HepG2 (cell line): ENCODE results near the gene C1QTNF6. TPM values are rescaled to one million over a fixed set of nuclear protein-coding genes. Genes with fewer than 3 reads are reported as not detected.

Source experiments
- CBX5 ChIP-seq: sonication (generic); formaldehyde crosslinking; IDR thresholded peaks from 2 replicates; pipeline ENCODE4 v1.4.0; 2020; ENCODE audit warnings: missing genetic modification reagents, borderline replicate concordance
- CCDC6 ChIP-seq: sonication (generic); formaldehyde crosslinking; IDR thresholded peaks from 2 replicates; pipeline ENCODE4 v1.8.1; 2022; ENCODE audit warnings: mild to moderate bottlenecking, missing genetic modification reagents, moderate library complexity
- DNMT3B ChIP-seq: conservative IDR thresholded peaks from 2 replicates; pipeline ENCODE4 v1.6.1; 2016; ENCODE audit warnings: missing biosample characterization, control low read depth
- EZH2 ChIP-seq: conservative IDR thresholded peaks from 2 replicates; pipeline ENCODE4 v1.6.1; 2012; ENCODE audit warnings: mild to moderate bottlenecking, low read depth, low read length, moderate library complexity
- GFI1 ChIP-seq: sonication (generic); formaldehyde crosslinking; IDR thresholded peaks from 2 replicates; pipeline ENCODE4 v1.5.0; 2020; ENCODE audit warnings: missing genetic modification reagents, mild to moderate bottlenecking, borderline replicate concordance
- GLI4 ChIP-seq: sonication (generic); formaldehyde crosslinking; IDR thresholded peaks from 2 replicates; pipeline ENCODE4 v1.5.1; 2020; ENCODE audit warnings: missing genetic modification reagents, mild to moderate bottlenecking, moderate library complexity, borderline replicate concordance
- MAZ ChIP-seq, 2 experiments: sonication (generic) in 1 of 2; formaldehyde crosslinking in 1 of 2; IDR thresholded peaks; 2 replicates each; pipeline versions ENCODE4 v1.5.0 to v1.6.1; 2012 to 2020; ENCODE audit warnings: low read depth in 2 of 2, mild to moderate bottlenecking in 2 of 2, borderline replicate concordance in 1 of 2, improper control_type of control experiment in 1 of 2, low read length in 1 of 2, missing genetic modification reagents in 1 of 2, moderate library complexity in 1 of 2
- MBD4 ChIP-seq: IDR thresholded peaks from 2 replicates; pipeline ENCODE4 v1.6.1; 2012; ENCODE audit warnings: low read length, inconsistent platforms, borderline replicate concordance
- NFYC ChIP-seq: IDR thresholded peaks from 2 replicates; pipeline ENCODE4 v1.6.1; 2016; ENCODE audit warnings: missing genetic modification reagents, missing compliant biosample characterization
- PHF21A ChIP-seq: sonication (generic); formaldehyde crosslinking; IDR thresholded peaks from 2 replicates; pipeline ENCODE4 v1.5.0; 2020; ENCODE audit warnings: mild to moderate bottlenecking, missing genetic modification reagents
- REL ChIP-seq: sonication (generic); formaldehyde crosslinking; conservative IDR thresholded peaks from 2 replicates; pipeline ENCODE4 v1.8.0; 2022; ENCODE audit warnings: mild to moderate bottlenecking, missing genetic modification reagents, moderate library complexity
- RFX3 ChIP-seq: IDR thresholded peaks from 2 replicates; pipeline ENCODE4 v1.6.1; 2016; ENCODE audit warnings: missing biosample characterization, missing genetic modification reagents
- SRF ChIP-seq: IDR thresholded peaks from 2 replicates; pipeline ENCODE4 v1.6.1; 2011; ENCODE audit warnings: mild to moderate bottlenecking, low read depth, low read length, moderate library complexity
- TEAD3 ChIP-seq: optimal IDR thresholded peaks from 2 replicates; pipeline ENCODE3; 2016; ENCODE audit warnings: borderline replicate concordance
- ZBTB7B ChIP-seq: sonication (generic); formaldehyde crosslinking; IDR thresholded peaks from 2 replicates; pipeline ENCODE4 v1.4.0; 2020; ENCODE audit warnings: missing genetic modification reagents
- ZC3H13 ChIP-seq: sonication (generic); formaldehyde crosslinking; IDR thresholded peaks from 2 replicates; pipeline ENCODE4 v1.8.1; 2023; ENCODE audit warnings: mild to moderate bottlenecking, missing genetic modification reagents, moderate library complexity
- ZNF234 ChIP-seq: sonication (generic); formaldehyde crosslinking; conservative IDR thresholded peaks from 2 replicates; pipeline ENCODE4 v1.5.1; 2020; ENCODE audit warnings: mild to moderate bottlenecking, missing genetic modification reagents
- ZNF441 ChIP-seq: sonication (generic); formaldehyde crosslinking; IDR thresholded peaks from 2 replicates; pipeline ENCODE4 v1.7.0; 2021; ENCODE audit warnings: missing genetic modification reagents, borderline replicate concordance
- ZNF446 ChIP-seq: sonication (generic); formaldehyde crosslinking; IDR thresholded peaks from 2 replicates; pipeline ENCODE4 v1.5.0; 2020; ENCODE audit warnings: mild to moderate bottlenecking, missing genetic modification reagents
- ZNF660 ChIP-seq: sonication (generic); formaldehyde crosslinking; IDR thresholded peaks from 2 replicates; pipeline ENCODE4 v1.5.1; 2020; ENCODE audit warnings: mild to moderate bottlenecking, low read depth, missing genetic modification reagents, borderline replicate concordance
- ZNF775 ChIP-seq: sonication (generic); formaldehyde crosslinking; IDR thresholded peaks from 2 replicates; pipeline ENCODE4 v1.4.0; 2020; ENCODE audit warnings: missing genetic modification reagents, mild to moderate bottlenecking, moderate library complexity, borderline replicate concordance
- ZNF879 ChIP-seq: sonication (generic); formaldehyde crosslinking; IDR thresholded peaks from 2 replicates; pipeline ENCODE4 v1.8.1; 2023; ENCODE audit warnings: missing genetic modification reagents
- polyA plus RNA-seq, 8 experiments: library from polyadenylated mRNA; depleted of rRNA in 3 of 8; stranded (reverse) in 7 of 8; unstranded in 1 of 8; fragments of >200 nt; fragmentation: Illumina TruSeq in 4 of 8; extraction: Trizol in 4 of 8; gene quantifications; 2 replicates each; pipeline versions ENCODE4 v1.2.1 to v1.2.3, GENCODE V29; 2011 to 2016; ENCODE audit warnings: low read depth in 4 of 8, missing spikeins in 1 of 8, mixed read lengths in 1 of 8; ENCODE audit not compliant: insufficient read depth in 1 of 8
- total RNA-seq, 5 experiments: library from RNA; depleted of rRNA; stranded (reverse); fragments of >200 nt; fragmentation: Illumina TruSeq; extraction: Trizol; gene quantifications; 2 replicates each; pipeline ENCODE4 v1.2.3, GENCODE V29; 2016; ENCODE audit warnings: low read depth in 1 of 5
- TF ChIP-seq, protein P1 (sequence below): sonication (generic); formaldehyde crosslinking; IDR thresholded peaks from 2 replicates; pipeline ENCODE4 v1.4.0; 2020; ENCODE audit warnings: mild to moderate bottlenecking, missing genetic modification reagents
- TF ChIP-seq, protein P2 (sequence below): sonication (generic); formaldehyde crosslinking; IDR thresholded peaks from 2 replicates; pipeline ENCODE4 v1.9.0; 2021; ENCODE audit warnings: mild to moderate bottlenecking, missing genetic modification reagents

Gene C1QTNF6
- total and polyA plus RNA-seq, 2 of the 13 experiments (the other 11 are each of a cell fraction or from before 2014, with no cell fraction given) = 2.7 to 6.9 TPM

GRCh38 chr22:37178350-37179125 is 9.5 kb downstream of the C1QTNF6 start (continued):
- TF ChIP-seq, protein P1, sequence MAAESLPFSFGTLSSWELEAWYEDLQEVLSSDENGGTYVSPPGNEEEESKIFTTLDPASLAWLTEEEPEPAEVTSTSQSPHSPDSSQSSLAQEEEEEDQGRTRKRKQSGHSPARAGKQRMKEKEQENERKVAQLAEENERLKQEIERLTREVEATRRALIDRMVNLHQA (CRISPR knock-in tag) = no peak
- TF ChIP-seq DNMT3B (no peak), TEAD3 (CRISPR knock-in tag) (peak; percentile 65), RFX3 (CRISPR knock-in tag) (no peak), ZC3H13 (no peak), ZNF234 (no peak), GFI1 (CRISPR knock-in tag) (no peak), EZH2 (no peak), CCDC6 (no peak), MBD4 (no peak), ZBTB7B (CRISPR knock-in tag) (0 out of 2 replicates have a peak, but pooled peaks have one; percentile 22), ZNF879 (CRISPR knock-in tag) (no peak), ZNF775 (CRISPR knock-in tag) (no peak), NFYC (no peak), MAZ (IDR thresholded peaks at IDR 0.05; ENCODE audit: borderline replicate concordance, low read depth, low read length) (no peak), MAZ (CRISPR knock-in tag; IDR thresholded peaks at IDR 0.05; ENCODE audit: low read depth) (no peak), REL (CRISPR knock-in tag) (no peak), ZNF441 (CRISPR knock-in tag) (no peak), CBX5 (CRISPR knock-in tag) (0 out of 2 replicates have a peak, but pooled peaks have one; percentile 13), PHF21A (0 out of 2 replicates have a peak, but pooled peaks have one; percentile 16), ZNF660 (CRISPR knock-in tag) (no peak), SRF (no peak), ZNF446 (CRISPR knock-in tag) (no peak), GLI4 (no peak)
- TF ChIP-seq, protein P2, sequence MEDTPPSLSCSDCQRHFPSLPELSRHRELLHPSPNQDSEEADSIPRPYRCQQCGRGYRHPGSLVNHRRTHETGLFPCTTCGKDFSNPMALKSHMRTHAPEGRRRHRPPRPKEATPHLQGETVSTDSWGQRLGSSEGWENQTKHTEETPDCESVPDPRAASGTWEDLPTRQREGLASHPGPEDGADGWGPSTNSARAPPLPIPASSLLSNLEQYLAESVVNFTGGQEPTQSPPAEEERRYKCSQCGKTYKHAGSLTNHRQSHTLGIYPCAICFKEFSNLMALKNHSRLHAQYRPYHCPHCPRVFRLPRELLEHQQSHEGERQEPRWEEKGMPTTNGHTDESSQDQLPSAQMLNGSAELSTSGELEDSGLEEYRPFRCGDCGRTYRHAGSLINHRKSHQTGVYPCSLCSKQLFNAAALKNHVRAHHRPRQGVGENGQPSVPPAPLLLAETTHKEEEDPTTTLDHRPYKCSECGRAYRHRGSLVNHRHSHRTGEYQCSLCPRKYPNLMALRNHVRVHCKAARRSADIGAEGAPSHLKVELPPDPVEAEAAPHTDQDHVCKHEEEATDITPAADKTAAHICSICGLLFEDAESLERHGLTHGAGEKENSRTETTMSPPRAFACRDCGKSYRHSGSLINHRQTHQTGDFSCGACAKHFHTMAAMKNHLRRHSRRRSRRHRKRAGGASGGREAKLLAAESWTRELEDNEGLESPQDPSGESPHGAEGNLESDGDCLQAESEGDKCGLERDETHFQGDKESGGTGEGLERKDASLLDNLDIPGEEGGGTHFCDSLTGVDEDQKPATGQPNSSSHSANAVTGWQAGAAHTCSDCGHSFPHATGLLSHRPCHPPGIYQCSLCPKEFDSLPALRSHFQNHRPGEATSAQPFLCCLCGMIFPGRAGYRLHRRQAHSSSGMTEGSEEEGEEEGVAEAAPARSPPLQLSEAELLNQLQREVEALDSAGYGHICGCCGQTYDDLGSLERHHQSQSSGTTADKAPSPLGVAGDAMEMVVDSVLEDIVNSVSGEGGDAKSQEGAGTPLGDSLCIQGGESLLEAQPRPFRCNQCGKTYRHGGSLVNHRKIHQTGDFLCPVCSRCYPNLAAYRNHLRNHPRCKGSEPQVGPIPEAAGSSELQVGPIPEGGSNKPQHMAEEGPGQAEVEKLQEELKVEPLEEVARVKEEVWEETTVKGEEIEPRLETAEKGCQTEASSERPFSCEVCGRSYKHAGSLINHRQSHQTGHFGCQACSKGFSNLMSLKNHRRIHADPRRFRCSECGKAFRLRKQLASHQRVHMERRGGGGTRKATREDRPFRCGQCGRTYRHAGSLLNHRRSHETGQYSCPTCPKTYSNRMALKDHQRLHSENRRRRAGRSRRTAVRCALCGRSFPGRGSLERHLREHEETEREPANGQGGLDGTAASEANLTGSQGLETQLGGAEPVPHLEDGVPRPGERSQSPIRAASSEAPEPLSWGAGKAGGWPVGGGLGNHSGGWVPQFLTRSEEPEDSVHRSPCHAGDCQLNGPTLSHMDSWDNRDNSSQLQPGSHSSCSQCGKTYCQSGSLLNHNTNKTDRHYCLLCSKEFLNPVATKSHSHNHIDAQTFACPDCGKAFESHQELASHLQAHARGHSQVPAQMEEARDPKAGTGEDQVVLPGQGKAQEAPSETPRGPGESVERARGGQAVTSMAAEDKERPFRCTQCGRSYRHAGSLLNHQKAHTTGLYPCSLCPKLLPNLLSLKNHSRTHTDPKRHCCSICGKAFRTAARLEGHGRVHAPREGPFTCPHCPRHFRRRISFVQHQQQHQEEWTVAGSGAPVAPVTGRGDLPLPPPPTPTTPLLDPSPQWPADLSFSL = no peak
